Right lobe of liver (tissue), 4 donors: ENCODE results near the gene LHPP.

Experiments used
- POLR2A ChIP-seq: fragments of 450-650 bp; IDR thresholded peaks from one replicate; pipeline ENCODE4 v1.6.1; 2017; ENCODE audit warnings: antibody characterized with exemption, mild to moderate bottlenecking
- TF ChIP-seq, protein P1 (sequence below), 4 donors: fragments of 200-600 bp in 3 of 4; fragments of 450-650 bp in 1 of 4; IDR thresholded peaks; one replicate each; pipeline versions ENCODE4 v1.5.1 to v1.8.0; 2016 to 2022; ENCODE audit warnings: antibody characterized with exemption in 4 of 4, mild to moderate bottlenecking in 2 of 4
- donor health status: DM: no; HTN: no; CAD: no.
- donor health status: DM: no; HTN: no; CAD: no.
- donor health status: DM: no; HTN: yes; CAD: no.

DNA sequence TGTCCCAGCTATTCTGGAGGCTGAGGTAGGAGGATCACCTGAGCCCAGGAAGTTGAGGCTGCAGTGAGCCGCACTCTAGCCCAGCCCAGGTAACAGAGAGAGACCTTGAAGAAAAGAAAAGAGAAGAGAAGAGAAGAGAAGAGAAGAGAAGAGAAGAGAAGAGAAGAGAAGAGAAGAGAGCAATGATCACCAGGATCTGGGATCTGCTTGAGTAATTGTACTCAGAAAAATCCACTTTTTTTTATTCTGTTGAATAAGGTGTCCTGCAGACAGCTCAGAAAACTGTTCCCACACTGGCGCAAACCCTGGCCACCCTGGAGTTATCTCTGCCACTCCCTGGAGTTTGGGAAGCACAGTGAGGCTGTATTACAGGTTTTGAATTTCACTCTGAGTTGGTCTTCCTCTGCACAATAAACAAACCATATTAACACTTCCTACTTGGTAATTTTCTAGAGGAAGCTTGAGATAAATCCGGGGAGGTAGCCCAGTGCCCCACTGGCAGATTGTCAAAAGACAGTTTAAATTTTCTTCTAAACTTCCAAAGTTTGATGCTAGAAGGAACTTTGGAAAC, 33.3 kb upstream of the LHPP start:
- TF ChIP-seq, protein P1, sequence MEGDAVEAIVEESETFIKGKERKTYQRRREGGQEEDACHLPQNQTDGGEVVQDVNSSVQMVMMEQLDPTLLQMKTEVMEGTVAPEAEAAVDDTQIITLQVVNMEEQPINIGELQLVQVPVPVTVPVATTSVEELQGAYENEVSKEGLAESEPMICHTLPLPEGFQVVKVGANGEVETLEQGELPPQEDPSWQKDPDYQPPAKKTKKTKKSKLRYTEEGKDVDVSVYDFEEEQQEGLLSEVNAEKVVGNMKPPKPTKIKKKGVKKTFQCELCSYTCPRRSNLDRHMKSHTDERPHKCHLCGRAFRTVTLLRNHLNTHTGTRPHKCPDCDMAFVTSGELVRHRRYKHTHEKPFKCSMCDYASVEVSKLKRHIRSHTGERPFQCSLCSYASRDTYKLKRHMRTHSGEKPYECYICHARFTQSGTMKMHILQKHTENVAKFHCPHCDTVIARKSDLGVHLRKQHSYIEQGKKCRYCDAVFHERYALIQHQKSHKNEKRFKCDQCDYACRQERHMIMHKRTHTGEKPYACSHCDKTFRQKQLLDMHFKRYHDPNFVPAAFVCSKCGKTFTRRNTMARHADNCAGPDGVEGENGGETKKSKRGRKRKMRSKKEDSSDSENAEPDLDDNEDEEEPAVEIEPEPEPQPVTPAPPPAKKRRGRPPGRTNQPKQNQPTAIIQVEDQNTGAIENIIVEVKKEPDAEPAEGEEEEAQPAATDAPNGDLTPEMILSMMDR (IDR thresholded peaks at IDR 0.05): no peak
- TF ChIP-seq POLR2A: no peak
